Left ventricle myocardium inferior (tissue), 1 donor: ENCODE results near the gene SECISBP2. TPM values are rescaled to one million over a fixed set of nuclear protein-coding genes. Genes with fewer than 3 reads are reported as not detected.

ENCODE experiments used
- DNase-seq: peaks from one replicate; pipeline ENCODE4 v3.0.0-alpha.2; 2020
- H3K27ac ChIP-seq: fragments of 200-600 bp; replicated peaks from 2 replicates; pipeline ENCODE4 v1.8.0; 2021
- H3K27me3 ChIP-seq: fragments of 200-600 bp; 2 replicates; pipeline ENCODE4 v1.8.0; 2021; ENCODE audit warnings: low read depth
- H3K36me3 ChIP-seq: fragments of 200-600 bp; 2 replicates; pipeline ENCODE4 v1.8.0; 2021
- H3K4me1 ChIP-seq: fragments of 200-600 bp; 2 replicates; pipeline ENCODE4 v1.8.0; 2021
- H3K4me3 ChIP-seq: fragments of 200-600 bp; 2 replicates; pipeline ENCODE4 v1.8.0; 2021; ENCODE audit warnings: mild to moderate bottlenecking, moderate library complexity
- H3K9me3 ChIP-seq: fragments of 200-600 bp; replicated peaks from 2 replicates; pipeline ENCODE4 v1.8.0; 2021
- CTCF ChIP-seq: fragments of 200-600 bp; IDR thresholded peaks from 2 replicates; pipeline ENCODE4 v1.8.0; 2021; ENCODE audit warnings: antibody characterized with exemption, mild to moderate bottlenecking, borderline replicate concordance
- intact Hi-C: fragments of 100-400 bp; cut with micrococcal nuclease; formaldehyde crosslinking; loops from one replicate; pipeline ENCODE4 v1.11.0; 2022
- total RNA-seq: library from RNA; stranded (reverse); fragmentation: NEBNext Ultra II Directional; extraction: Animal tissue kit (Norgen Biotek cat#: 25700); gene quantifications from one replicate; pipeline ENCODE4 v1.2.1, GENCODE V29; 2021
- donor health status: DM: no; HTN: yes; CAD: no; lungs with severe emphysema.

The SECISBP2 gene
- total RNA-seq, 1 donor from 2014 or later = 13.8 TPM

- Histone ChIP-seq H3K27me3 (no peaks in the 10 kb centered on the region), H3K9me3 (no peaks in the 10 kb centered on the region), H3K27ac (no peak overlapping the region), H3K36me3 (peaks cover 27% of the 10 kb centered on the region), H3K4me1 (peaks cover 19% of the 10 kb centered on the region), H3K4me3 (no peak overlapping the region)
- no peak for DNase-seq
- intact Hi-C loops = no loop called here
- no peak for TF ChIP-seq CTCF
Observed at GRCh38 chr9:89363921-89364665, 45.8 kb downstream of the SECISBP2 start.

GRCh38 chr9:89364666-89365531, 46.6 kb downstream of the SECISBP2 start:
- DNase-seq = no peak
- H3K4me3 ChIP-seq = no peak overlapping the region
- H3K27me3 ChIP-seq = no peaks in the 10 kb centered on the region
- intact Hi-C loops = no loop called here
- peaks cover 26% of the 10 kb centered on the region for H3K36me3 ChIP-seq
- H3K9me3 ChIP-seq = no peaks in the 10 kb centered on the region
- H3K4me1 ChIP-seq = peaks cover 11% of the 10 kb centered on the region
- no peak overlapping the region for H3K27ac ChIP-seq
- no peak for TF ChIP-seq CTCF

GRCh38 chr9:89365532-89365912, 47.2 kb downstream of the SECISBP2 start:
- TF ChIP-seq CTCF = no peak
- Histone ChIP-seq H3K27me3 (no peaks in the 10 kb centered on the region), H3K4me1 (peaks cover 5% of the 10 kb centered on the region), H3K36me3 (peaks cover 24% of the 10 kb centered on the region), H3K4me3 (no peak overlapping the region), H3K27ac (no peak overlapping the region), H3K9me3 (no peaks in the 10 kb centered on the region)
- DNase-seq = no peak
- intact Hi-C loops = no loop called here

GRCh38 chr9:89366711-89367110, 48.4 kb downstream of the SECISBP2 start:
- no peak for DNase-seq

GRCh38 chr9:89367281-89367680, 49.0 kb downstream of the SECISBP2 start:
- TF ChIP-seq CTCF = no peak
- Histone ChIP-seq H3K4me1 (no peaks in the 10 kb centered on the region), H3K36me3 (peaks cover 6% of the 10 kb centered on the region), H3K4me3 (no peak overlapping the region), H3K27ac (no peak overlapping the region), H3K27me3 (no peaks in the 10 kb centered on the region), H3K9me3 (no peaks in the 10 kb centered on the region)
- intact Hi-C loops = no loop called here
- no peak for DNase-seq

More at GRCh38 chr9:89366711-89367110, 48.4 kb downstream of the SECISBP2 start:
- H3K9me3 ChIP-seq = no peaks in the 10 kb centered on the region
- H3K27ac ChIP-seq = no peak overlapping the region
- no peaks in the 10 kb centered on the region for H3K4me1 ChIP-seq
- H3K4me3 ChIP-seq = no peak overlapping the region
- intact Hi-C loops = no loop called here
- H3K36me3 ChIP-seq = peaks cover 12% of the 10 kb centered on the region
- no peak for TF ChIP-seq CTCF
- no peaks in the 10 kb centered on the region for H3K27me3 ChIP-seq
